GM12875 (cell line): ENCODE results near the gene IL23A.

ENCODE experiments used
- H3K4me3 ChIP-seq: one replicate; pipeline ENCODE4 v1.5.1; 2011; ENCODE audit warnings: low read depth, low read length, control low read depth
- CTCF ChIP-seq: IDR thresholded peaks from 2 replicates; pipeline ENCODE4 v1.5.1; 2011; ENCODE audit warnings: low read depth, mild to moderate bottlenecking, control low read depth, inconsistent platforms, low read length, moderate library complexity, borderline replicate concordance; ENCODE audit not compliant: insufficient read depth

The IL23A gene

GRCh38 chr12:56382611-56383010, 43.9 kb downstream of the IL23A start:
- no peak overlapping the region for H3K4me3 ChIP-seq
- TF ChIP-seq CTCF = no peak

- H3K4me3 ChIP-seq = no peak overlapping the region
- no peak for TF ChIP-seq CTCF
Measured at GRCh38 chr12:56385873-56386272, 47.2 kb downstream of the IL23A start.

GRCh38 chr12:56387152-56387736, 48.6 kb downstream of the IL23A start:
- no peak overlapping the region for H3K4me3 ChIP-seq
- no peak for TF ChIP-seq CTCF

GRCh38 chr12:56389412-56389811, 50.7 kb downstream of the IL23A start:
- TF ChIP-seq CTCF = no peak

More at GRCh38 chr12:56389412-56389811, 50.7 kb downstream of the IL23A start:
- no peak overlapping the region for H3K4me3 ChIP-seq
